ENCODE data around the gene CCDC15. TPM values are rescaled to one million over a fixed set of nuclear protein-coding genes. Genes with fewer than 3 reads are reported as not detected.
"Not testable (repeated sequence)": the region's sequence is repeated elsewhere in the genome, so short reads cannot be mapped to it uniquely, and the experiment has no call there.

The CCDC15 gene
- total RNA-seq, 4 donors from 2014 or later, result under 0.01 to 3.5 (median 1.7) TPM

- no peaks in the 10 kb centered on the region for H3K4me1 ChIP-seq
- H3K36me3 ChIP-seq, result no peaks in the 10 kb centered on the region
- no peak overlapping the region for H3K27ac ChIP-seq
- TF ChIP-seq POLR2A (IDR thresholded peaks at IDR 0.05), result no peak
- TF ChIP-seq, protein P1, sequence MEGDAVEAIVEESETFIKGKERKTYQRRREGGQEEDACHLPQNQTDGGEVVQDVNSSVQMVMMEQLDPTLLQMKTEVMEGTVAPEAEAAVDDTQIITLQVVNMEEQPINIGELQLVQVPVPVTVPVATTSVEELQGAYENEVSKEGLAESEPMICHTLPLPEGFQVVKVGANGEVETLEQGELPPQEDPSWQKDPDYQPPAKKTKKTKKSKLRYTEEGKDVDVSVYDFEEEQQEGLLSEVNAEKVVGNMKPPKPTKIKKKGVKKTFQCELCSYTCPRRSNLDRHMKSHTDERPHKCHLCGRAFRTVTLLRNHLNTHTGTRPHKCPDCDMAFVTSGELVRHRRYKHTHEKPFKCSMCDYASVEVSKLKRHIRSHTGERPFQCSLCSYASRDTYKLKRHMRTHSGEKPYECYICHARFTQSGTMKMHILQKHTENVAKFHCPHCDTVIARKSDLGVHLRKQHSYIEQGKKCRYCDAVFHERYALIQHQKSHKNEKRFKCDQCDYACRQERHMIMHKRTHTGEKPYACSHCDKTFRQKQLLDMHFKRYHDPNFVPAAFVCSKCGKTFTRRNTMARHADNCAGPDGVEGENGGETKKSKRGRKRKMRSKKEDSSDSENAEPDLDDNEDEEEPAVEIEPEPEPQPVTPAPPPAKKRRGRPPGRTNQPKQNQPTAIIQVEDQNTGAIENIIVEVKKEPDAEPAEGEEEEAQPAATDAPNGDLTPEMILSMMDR (IDR thresholded peaks at IDR 0.05), result no peak
- intact Hi-C loops (cut with DNase I; ENCODE audit: low total_unique reads), result no loop called here
- no peaks in the 10 kb centered on the region for H3K27me3 ChIP-seq
- H3K4me3 ChIP-seq, result no peak overlapping the region
- no peak for DNase-seq
- no peaks in the 10 kb centered on the region for H3K9me3 ChIP-seq
Measured at GRCh38 chr11:125088576-125089455, 134.8 kb downstream of the CCDC15 start.

- intact Hi-C loops (cut with DNase I; ENCODE audit: low total_unique reads); DNase-seq; H3K4me3 ChIP-seq; H3K27me3 ChIP-seq; H3K27ac ChIP-seq; H3K4me1 ChIP-seq; H3K9me3 ChIP-seq; H3K36me3 ChIP-seq: not testable (repeated sequence)
Measured at GRCh38 chr11:125089481-125089880, 135.5 kb downstream of the CCDC15 start.

DNA sequence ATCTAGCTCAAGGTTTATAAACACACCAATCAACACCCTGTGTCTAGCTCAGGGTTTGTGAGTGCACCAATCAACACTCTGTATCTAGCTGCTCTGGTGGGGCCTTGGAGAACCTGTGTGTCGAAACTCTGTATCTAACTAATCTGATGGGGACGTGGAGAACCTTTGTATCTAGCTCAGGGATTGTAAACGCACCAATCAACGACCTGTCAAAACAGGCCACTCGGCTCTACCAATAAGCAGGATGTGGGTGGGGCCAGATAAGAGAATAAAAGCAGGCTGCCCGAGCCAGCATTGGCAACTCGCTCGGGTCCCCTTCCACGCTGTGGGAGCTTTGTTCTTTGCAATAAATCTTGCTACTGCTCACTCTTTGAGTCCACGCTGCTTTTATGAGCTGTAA is 136.1 kb downstream of the CCDC15 start:
- DNase-seq; H3K27ac ChIP-seq; H3K4me1 ChIP-seq; H3K27me3 ChIP-seq; H3K9me3 ChIP-seq; H3K4me3 ChIP-seq; H3K36me3 ChIP-seq; intact Hi-C loops (cut with DNase I; ENCODE audit: low total_unique reads): not testable (repeated sequence)

- H3K36me3 ChIP-seq, result no peaks in the 10 kb centered on the region
- DNase-seq, result no peak
- H3K4me1 ChIP-seq, result no peaks in the 10 kb centered on the region
- no peaks in the 10 kb centered on the region for H3K27me3 ChIP-seq
- TF ChIP-seq, protein P1 (IDR thresholded peaks at IDR 0.05), result no peak
- TF ChIP-seq POLR2A (IDR thresholded peaks at IDR 0.05), result no peak
- intact Hi-C loops (cut with DNase I; ENCODE audit: low total_unique reads), result no loop called here
- H3K9me3 ChIP-seq, result no peaks in the 10 kb centered on the region
- H3K27ac ChIP-seq, result no peak overlapping the region
- H3K4me3 ChIP-seq, result no peak overlapping the region
Measured at GRCh38 chr11:125090816-125091215, 136.8 kb downstream of the CCDC15 start.

Other genes with a start within 250 kb of the CCDC15 start
- gene NRGN, start 214.3 kb upstream of the CCDC15 start, total RNA-seq, result 10 to 100 TPM in 1 of 4 donors, under 1 TPM in 1, not detected in 2; 0.62 to 16.4 TPM
- 1 to 10 TPM in 2 of 4 donors, not detected in 2; 1.9 to 2.2 TPM for gene VSIG2, start 201.9 kb upstream of the CCDC15 start, total RNA-seq
- 10 to 100 TPM; 18.7 to 91.6 (median 47.7) TPM for gene ESAM, start 191.9 kb upstream of the CCDC15 start, total RNA-seq
- gene MSANTD2, start 153.8 kb upstream of the CCDC15 start, total RNA-seq, result 10 to 100 TPM in 3 of 4 donors, 1 to 10 TPM in 1; 5.1 to 36.6 (median 24.5) TPM
- gene ROBO3, start 88.8 kb upstream of the CCDC15 start, total RNA-seq, result 10 to 100 TPM in 2 of 4 donors, 1 to 10 TPM in 2; 7.1 to 21.8 (median 11.1) TPM
- gene ROBO4, start 56.3 kb upstream of the CCDC15 start, total RNA-seq, result 10 to 100 TPM; 11.2 to 96.6 (median 46.6) TPM
- gene HEPN1, start 35.0 kb upstream of the CCDC15 start, total RNA-seq, result not detected
- gene HEPACAM, start 18.2 kb upstream of the CCDC15 start, total RNA-seq, result not detected
- 1 to 10 TPM in 2 of 4 donors, under 1 TPM in 2; 0.26 to 4.1 (median 0.86) TPM for gene SLC37A2, start 109.1 kb downstream of the CCDC15 start, total RNA-seq
- 10 to 100 TPM in 2 of 4 donors, 1 to 10 TPM in 2; 3.2 to 45.9 (median 12.0) TPM for gene TMEM218, start 157.4 kb downstream of the CCDC15 start, total RNA-seq
- gene PKNOX2, start 210.5 kb downstream of the CCDC15 start, total RNA-seq, result 10 to 100 TPM in 1 of 4 donors, 1 to 10 TPM in 2, under 1 TPM in 1; 0.29 to 22.7 (median 3.3) TPM